ENCODE data around the gene GRM7. TPM values are rescaled to one million over a fixed set of nuclear protein-coding genes. Genes with fewer than 3 reads are reported as not detected.

The GRM7 gene
- total and polyA plus RNA-seq, 2 donors (not counting 1 experiment from before 2014, with no cell fraction given), result not detected

GRCh38 chr3:7001370-7001769, 140.5 kb downstream of the GRM7 start:
- Histone ChIP-seq H2AFZ (ENCODE audit: insufficient read depth, low read depth, low read length, poor library complexity, severe bottlenecking) (no peak overlapping the region), H4K20me1 (ENCODE audit: control insufficient read depth, insufficient read depth, low read length, poor library complexity, severe bottlenecking) (no peaks in the 10 kb centered on the region), H3K9ac (ENCODE audit: low read length) (no peak overlapping the region), H3K36me3 (replicated peaks in 1 of 2; ENCODE audit: control extremely low read depth in 1 of 2, control insufficient read depth in 1 of 2, extremely low read depth in 1 of 2, insufficient read depth in 2 of 2, low read length in 1 of 2) (no peaks in the 10 kb centered on the region), H3K9me3 (ENCODE audit: control extremely low read depth in 1 of 3, control insufficient read depth in 2 of 3, insufficient read depth in 1 of 3, low read length in 2 of 3) (peaks cover 0 to 7% (median 0%) of the 10 kb centered on the region in 3 donors), H3K79me2 (ENCODE audit: control insufficient read depth, insufficient read depth, low read length) (no peaks in the 10 kb centered on the region), H3K4me2 (replicated peaks; ENCODE audit: low read depth, low read length, poor library complexity, severe bottlenecking) (no peak overlapping the region), H3K27ac (ENCODE audit: low read length in 2 of 2) (no peak overlapping the region), H3K27me3 (replicated peaks in 1 of 4; ENCODE audit: control extremely low read depth in 1 of 4, control insufficient read depth in 3 of 4, insufficient read depth in 4 of 4, low read length in 3 of 4) (no peaks in the 10 kb centered on the region), H3K4me1 (ENCODE audit: control insufficient read depth in 2 of 2, insufficient read depth in 2 of 2, low read length in 2 of 2) (no peaks in the 10 kb centered on the region), H3K4me3 (ENCODE audit: control extremely low read depth in 1 of 5, extremely low read depth in 1 of 5, insufficient read depth in 1 of 5, low read depth in 2 of 5, low read length in 4 of 5) (no peak overlapping the region)
- CTCF ChIA-PET, result no interaction called here
- TF ChIP-seq CTCF (IDR thresholded peaks at IDR 0.05) (no peak), EZH2 (IDR thresholded peaks at IDR 0.05; ENCODE audit: borderline replicate concordance, insufficient read depth, low read depth, low read length, poor library complexity, severe bottlenecking) (no peak)
- DNase-seq (no peak), ATAC-seq (ENCODE audit: low read depth) (no peak)
- POLR2A ChIA-PET, result no interaction called here
- WGBS (ENCODE audit: insufficient coverage), result no CpG with 5 or more reads among the region's 4 CpGs
- peaks cover 5% of the 10 kb centered on the region for H3K9me3 Mint-ChIP-seq (ENCODE audit: insufficient read depth)
- intact Hi-C loops (cut with micrococcal nuclease), result no loop called here
- H3K4me1 Mint-ChIP-seq, result no peaks in the 10 kb centered on the region
- H3K27ac Mint-ChIP-seq, result no peak overlapping the region
- no peak overlapping the region for H3K4me3 Mint-ChIP-seq
- no peaks in the 10 kb centered on the region for H3K27me3 Mint-ChIP-seq

- ATAC-seq (ENCODE audit: low read depth), result no peak
- 87% methylated on average over 4 of the region's 5 CpGs for WGBS (ENCODE audit: insufficient coverage)
- CTCF ChIA-PET, result no interaction called here
These were observed 154.9 kb downstream of the GRM7 start for GRCh38 chr3:7015683-7016440.

More at GRCh38 chr3:7015683-7016440, 154.9 kb downstream of the GRM7 start:
- no peak overlapping the region for H3K27ac ChIP-seq (ENCODE audit: low read length in 2 of 2)
- H2AFZ ChIP-seq (ENCODE audit: insufficient read depth, low read depth, low read length, poor library complexity, severe bottlenecking), result no peak overlapping the region
- H4K20me1 ChIP-seq (ENCODE audit: control insufficient read depth, insufficient read depth, low read length, poor library complexity, severe bottlenecking), result no peaks in the 10 kb centered on the region
- H3K27me3 Mint-ChIP-seq, result no peaks in the 10 kb centered on the region
- no peaks in the 10 kb centered on the region for H3K4me1 ChIP-seq (ENCODE audit: control insufficient read depth in 2 of 2, insufficient read depth in 2 of 2, low read length in 2 of 2)
- H3K27ac Mint-ChIP-seq, result no peak overlapping the region
- no peaks in the 10 kb centered on the region for H3K36me3 ChIP-seq (replicated peaks in 1 of 2; ENCODE audit: control extremely low read depth in 1 of 2, control insufficient read depth in 1 of 2, extremely low read depth in 1 of 2, insufficient read depth in 2 of 2, low read length in 1 of 2)
- no peak overlapping the region for H3K9ac ChIP-seq (ENCODE audit: low read length)
- intact Hi-C loops (cut with micrococcal nuclease), result no loop called here
- TF ChIP-seq CTCF (IDR thresholded peaks at IDR 0.05) (no peak), EZH2 (IDR thresholded peaks at IDR 0.05; ENCODE audit: borderline replicate concordance, insufficient read depth, low read depth, low read length, poor library complexity, severe bottlenecking) (no peak)
- no peaks in the 10 kb centered on the region for H3K79me2 ChIP-seq (ENCODE audit: control insufficient read depth, insufficient read depth, low read length)
- H3K4me3 Mint-ChIP-seq, result no peak overlapping the region
- DNase-seq, result no peak
- H3K27me3 ChIP-seq (replicated peaks in 1 of 4; ENCODE audit: control extremely low read depth in 1 of 4, control insufficient read depth in 3 of 4, insufficient read depth in 4 of 4, low read length in 3 of 4), result no peaks in the 10 kb centered on the region
- no peak overlapping the region for H3K4me3 ChIP-seq (ENCODE audit: control extremely low read depth in 1 of 5, extremely low read depth in 1 of 5, insufficient read depth in 1 of 5, low read depth in 2 of 5, low read length in 4 of 5)
- no peaks in the 10 kb centered on the region for H3K4me1 Mint-ChIP-seq
- POLR2A ChIA-PET, result no interaction called here
- H3K9me3 Mint-ChIP-seq (ENCODE audit: insufficient read depth), result peaks cover 4% of the 10 kb centered on the region
- no peak overlapping the region for H3K4me2 ChIP-seq (replicated peaks; ENCODE audit: low read depth, low read length, poor library complexity, severe bottlenecking)
- H3K9me3 ChIP-seq (ENCODE audit: control extremely low read depth in 1 of 3, control insufficient read depth in 2 of 3, insufficient read depth in 1 of 3, low read length in 2 of 3), result peaks cover 0 to 10% (median 0%) of the 10 kb centered on the region in 3 donors
